IPS DF 6.9 (cell line): ENCODE results near the gene POU6F2.

Experiments
- DNase-seq: peaks from one replicate; pipeline ENCODE4 v3.0.0-alpha.2; 2013; ENCODE audit warnings: low read depth, low spot score
- H3K27ac ChIP-seq: one replicate; pipeline ENCODE4 v1.5.1; 2013; ENCODE audit warnings: low read length, control low read depth
- H3K27me3 ChIP-seq: 2 replicates; pipeline ENCODE4 v1.6.1; 2013; ENCODE audit warnings: mild to moderate bottlenecking, low read length; ENCODE audit not compliant: control insufficient read depth, insufficient read depth
- H3K36me3 ChIP-seq: 2 replicates; pipeline ENCODE4 v1.6.1; 2013; ENCODE audit warnings: low read length; ENCODE audit not compliant: control insufficient read depth, insufficient read depth
- H3K4me1 ChIP-seq: 2 replicates; pipeline ENCODE4 v1.6.1; 2013; ENCODE audit warnings: low read length; ENCODE audit not compliant: control insufficient read depth, insufficient read depth
- H3K4me3 ChIP-seq: 2 replicates; pipeline ENCODE4 v1.5.1; 2013; ENCODE audit warnings: mild to moderate bottlenecking, low read length
- H3K9me3 ChIP-seq: 2 replicates; pipeline ENCODE4 v1.6.1; 2013; ENCODE audit warnings: low read length, inconsistent platforms; ENCODE audit not compliant: control insufficient read depth, insufficient read depth
- WGBS: extraction: QIAGEN DNeasy Blood & Tissue Kit; methylation state at CpG from one replicate; pipeline ENCODE4 v1.1.7; 2013; ENCODE audit warnings: mixed read lengths, missing lambda C conversion rate; ENCODE audit not compliant: insufficient read length, insufficient coverage; 5-methylcytosine and 5-hydroxymethylcytosine counted together

The POU6F2 gene

GRCh38 chr7:39027491-39027890 is 49.8 kb downstream of the POU6F2 start:
- DNase-seq, result no peak
- no peaks in the 10 kb centered on the region for H3K36me3 ChIP-seq
- H3K4me1 ChIP-seq, result no peaks in the 10 kb centered on the region; the same call in 1 of the 2 replicates
- H3K9me3 ChIP-seq, result no peaks in the 10 kb centered on the region
- H3K27me3 ChIP-seq, result no peaks in the 10 kb centered on the region
- H3K4me3 ChIP-seq, result no peak overlapping the region
- H3K27ac ChIP-seq, result no peak overlapping the region
- no CpG with 5 or more reads among the region's 4 CpGs for WGBS

GRCh38 chr7:39033885-39034624 is 56.3 kb downstream of the POU6F2 start:
- no peak for DNase-seq
- H3K27ac ChIP-seq, result no peak overlapping the region
- 100% methylated on average over 1 of the region's 13 CpGs for WGBS
- no peak overlapping the region for H3K4me3 ChIP-seq
- H3K4me1 ChIP-seq, result peaks cover 2% of the 10 kb centered on the region; the same call in 1 of the 2 replicates
- no peaks in the 10 kb centered on the region for H3K27me3 ChIP-seq
- no peaks in the 10 kb centered on the region for H3K9me3 ChIP-seq
- H3K36me3 ChIP-seq, result no peaks in the 10 kb centered on the region

- Histone ChIP-seq H3K9me3 (no peaks in the 10 kb centered on the region), H3K27ac (no peak overlapping the region), H3K4me3 (no peak overlapping the region), H3K36me3 (no peaks in the 10 kb centered on the region), H3K4me1 (peaks cover 2% of the 10 kb centered on the region; the same call in 1 of the 2 replicates), H3K27me3 (no peaks in the 10 kb centered on the region)
- DNase-seq, result no peak
- WGBS, result no CpG with 5 or more reads among the region's 4 CpGs
Observed at GRCh38 chr7:39035156-39035555, 57.4 kb downstream of the POU6F2 start.

- H3K4me1 ChIP-seq, result peaks cover 2% of the 10 kb centered on the region; the same call in 1 of the 2 replicates
- no CpG with 5 or more reads among the region's 4 CpGs for WGBS
- no peaks in the 10 kb centered on the region for H3K36me3 ChIP-seq
- no peak overlapping the region for H3K27ac ChIP-seq
- no peak for DNase-seq
- H3K4me3 ChIP-seq, result no peak overlapping the region
- H3K9me3 ChIP-seq, result no peaks in the 10 kb centered on the region
- no peaks in the 10 kb centered on the region for H3K27me3 ChIP-seq
Observed at GRCh38 chr7:39035903-39036302, 58.2 kb downstream of the POU6F2 start.

- Histone ChIP-seq H3K27ac (no peak overlapping the region), H3K4me1 (no peaks in the 10 kb centered on the region), H3K4me3 (no peak overlapping the region), H3K9me3 (no peaks in the 10 kb centered on the region), H3K27me3 (no peaks in the 10 kb centered on the region), H3K36me3 (no peaks in the 10 kb centered on the region)
- DNase-seq, result no peak
- WGBS, result no CpG with 5 or more reads among the region's 1 CpG
Observed at GRCh38 chr7:39042670-39043069, 65.0 kb downstream of the POU6F2 start.

- no peaks in the 10 kb centered on the region for H3K27me3 ChIP-seq
- H3K9me3 ChIP-seq, result no peaks in the 10 kb centered on the region
- H3K36me3 ChIP-seq, result no peaks in the 10 kb centered on the region
- H3K4me1 ChIP-seq, result no peaks in the 10 kb centered on the region
- no peak overlapping the region for H3K27ac ChIP-seq
- WGBS, result no CpG with 5 or more reads among the region's 2 CpGs
- DNase-seq, result no peak
- no peak overlapping the region for H3K4me3 ChIP-seq
Observed at GRCh38 chr7:39043531-39043930, 65.8 kb downstream of the POU6F2 start.

GRCh38 chr7:39044489-39044888 is 66.8 kb downstream of the POU6F2 start:
- Histone ChIP-seq H3K27me3 (no peaks in the 10 kb centered on the region), H3K36me3 (no peaks in the 10 kb centered on the region), H3K4me3 (no peak overlapping the region), H3K9me3 (no peaks in the 10 kb centered on the region), H3K27ac (no peak overlapping the region), H3K4me1 (no peaks in the 10 kb centered on the region)
- DNase-seq, result no peak
- 100% methylated on average over 1 of the region's 4 CpGs for WGBS

GRCh38 chr7:39045231-39045630 is 67.5 kb downstream of the POU6F2 start:
- no peaks in the 10 kb centered on the region for H3K36me3 ChIP-seq
- no CpG with 5 or more reads among the region's 1 CpG for WGBS
- H3K4me1 ChIP-seq, result no peaks in the 10 kb centered on the region
- no peak for DNase-seq
- H3K9me3 ChIP-seq, result no peaks in the 10 kb centered on the region
- H3K27me3 ChIP-seq, result no peaks in the 10 kb centered on the region
- H3K27ac ChIP-seq, result no peak overlapping the region
- H3K4me3 ChIP-seq, result no peak overlapping the region

GRCh38 chr7:39051279-39051678 is 73.6 kb downstream of the POU6F2 start:
- no peak overlapping the region for H3K4me3 ChIP-seq
- H3K27me3 ChIP-seq, result no peaks in the 10 kb centered on the region
- no CpG with 5 or more reads among the region's 1 CpG for WGBS

GRCh38 chr7:39051707-39052106 is 74.0 kb downstream of the POU6F2 start:
- no CpG with 5 or more reads among the region's 4 CpGs for WGBS
- no peak overlapping the region for H3K27ac ChIP-seq
- DNase-seq, result no peak

More at GRCh38 chr7:39051279-39051678, 73.6 kb downstream of the POU6F2 start:
- Histone ChIP-seq H3K36me3 (no peaks in the 10 kb centered on the region), H3K27ac (no peak overlapping the region), H3K4me1 (no peaks in the 10 kb centered on the region), H3K9me3 (no peaks in the 10 kb centered on the region)
- DNase-seq, result no peak

GRCh38 chr7:39054731-39055130 is 77.0 kb downstream of the POU6F2 start:
- no peak overlapping the region for H3K27ac ChIP-seq
- no peaks in the 10 kb centered on the region for H3K27me3 ChIP-seq
- no peaks in the 10 kb centered on the region for H3K4me1 ChIP-seq
- no peak overlapping the region for H3K4me3 ChIP-seq
- no peak for DNase-seq
- 100% methylated on average over 2 of the region's 4 CpGs for WGBS
- H3K9me3 ChIP-seq, result no peaks in the 10 kb centered on the region
- H3K36me3 ChIP-seq, result no peaks in the 10 kb centered on the region

More at GRCh38 chr7:39051707-39052106, 74.0 kb downstream of the POU6F2 start:
- Histone ChIP-seq H3K9me3 (no peaks in the 10 kb centered on the region), H3K4me3 (no peak overlapping the region), H3K36me3 (no peaks in the 10 kb centered on the region), H3K27me3 (no peaks in the 10 kb centered on the region), H3K4me1 (no peaks in the 10 kb centered on the region)
